OCI-LY1 (cell line): ENCODE data around the gene SLMAP.

ENCODE experiments used
- EZH2 ChIP-seq: fragments of 200-600 bp; sonication (generic), shearing (Covaris generic); IDR thresholded peaks from 2 replicates; pipeline ENCODE4 v1.8.0; 2017; ENCODE audit warnings: borderline replicate concordance, mixed run types, mild to moderate bottlenecking, antibody characterized with exemption, low read length, moderate library complexity, mixed read lengths
- TF ChIP-seq, protein P1 (sequence below): fragments of 200-600 bp; sonication (generic), shearing (Covaris generic); IDR thresholded peaks from 2 replicates; pipeline ENCODE4 v1.5.1; 2017; ENCODE audit warnings: mild to moderate bottlenecking, antibody characterized with exemption, low read length, moderate library complexity, mixed read lengths

- TF ChIP-seq, protein P1, sequence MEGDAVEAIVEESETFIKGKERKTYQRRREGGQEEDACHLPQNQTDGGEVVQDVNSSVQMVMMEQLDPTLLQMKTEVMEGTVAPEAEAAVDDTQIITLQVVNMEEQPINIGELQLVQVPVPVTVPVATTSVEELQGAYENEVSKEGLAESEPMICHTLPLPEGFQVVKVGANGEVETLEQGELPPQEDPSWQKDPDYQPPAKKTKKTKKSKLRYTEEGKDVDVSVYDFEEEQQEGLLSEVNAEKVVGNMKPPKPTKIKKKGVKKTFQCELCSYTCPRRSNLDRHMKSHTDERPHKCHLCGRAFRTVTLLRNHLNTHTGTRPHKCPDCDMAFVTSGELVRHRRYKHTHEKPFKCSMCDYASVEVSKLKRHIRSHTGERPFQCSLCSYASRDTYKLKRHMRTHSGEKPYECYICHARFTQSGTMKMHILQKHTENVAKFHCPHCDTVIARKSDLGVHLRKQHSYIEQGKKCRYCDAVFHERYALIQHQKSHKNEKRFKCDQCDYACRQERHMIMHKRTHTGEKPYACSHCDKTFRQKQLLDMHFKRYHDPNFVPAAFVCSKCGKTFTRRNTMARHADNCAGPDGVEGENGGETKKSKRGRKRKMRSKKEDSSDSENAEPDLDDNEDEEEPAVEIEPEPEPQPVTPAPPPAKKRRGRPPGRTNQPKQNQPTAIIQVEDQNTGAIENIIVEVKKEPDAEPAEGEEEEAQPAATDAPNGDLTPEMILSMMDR = no peak
- TF ChIP-seq EZH2 = no peak
These were observed 193.2 kb downstream of the SLMAP start for GRCh38 chr3:57949344-57949743.
